PC-3 (cell line): ENCODE measurements around the gene RAI1. TPM values are rescaled to one million over a fixed set of nuclear protein-coding genes. Genes with fewer than 3 reads are reported as not detected.
A peak's percentile ranks its signal among the peaks of the same experiment; 100 is the strongest.

ENCODE experiments used
- ATAC-seq: fragments of 200-7000 bp; cut with Tn5 transposase; 2 replicates; pipeline ENCODE4 v1.9.1; 2020; ENCODE audit warnings: mild to moderate bottlenecking, moderate library complexity
- BruUV-seq: library from RNA; stranded (reverse); fragments of 400-500 nt; replicated peaks from 2 replicates; lab custom pipeline; 2021; lab: Mats Ljungman, UMichigan
- CTCF ChIA-PET: fragments of 300-600 bp; sonication (Branson Sonifier 250); formaldehyde crosslinking; loops from one replicate; lab custom pipeline; 2022; ENCODE audit warnings: antibody characterized with exemption; lab: Charles Lee
- POLR2A ChIA-PET: fragments of 300-600 bp; sonication (Branson Sonifier 250); formaldehyde crosslinking; loops from one replicate; lab custom pipeline; 2022; ENCODE audit warnings: antibody characterized with exemption; ENCODE audit not compliant: unreplicated experiment; lab: Charles Lee
- DNase-seq: peaks from one replicate; pipeline ENCODE4 v3.0.0-alpha.2; 2015
- H2AFZ ChIP-seq: fragments of 300-600 bp; sonication (generic); 2 replicates; pipeline ENCODE4 v1.6.0; 2016; ENCODE audit warnings: antibody characterized with exemption, low read length
- H3F3A ChIP-seq: fragments of 300-600 bp; sonication (generic); one replicate; pipeline ENCODE4 v1.6.0; 2017; ENCODE audit warnings: antibody characterized with exemption, low read length, control low read depth, mild to moderate bottlenecking; ENCODE audit not compliant: unreplicated experiment
- H3K27ac ChIP-seq: fragments of 300-600 bp; sonication (generic); 2 replicates; pipeline ENCODE4 v1.5.1; 2016; ENCODE audit warnings: mild to moderate bottlenecking, low read length
- H3K27me3 ChIP-seq: fragments of 300-600 bp; sonication (generic); 2 replicates; pipeline ENCODE4 v1.6.1; 2016; ENCODE audit warnings: low read length, mixed read lengths
- H3K36me3 ChIP-seq: fragments of 300-600 bp; sonication (generic); 2 replicates; pipeline ENCODE4 v1.6.1; 2016; ENCODE audit warnings: low read depth, mixed run types, low read length, mixed read lengths
- H3K4me1 ChIP-seq: fragments of 300-600 bp; sonication (generic); 2 replicates; pipeline ENCODE4 v1.5.1; 2016; ENCODE audit warnings: low read length; ENCODE audit not compliant: insufficient read depth
- H3K4me2 ChIP-seq: fragments of 300-600 bp; sonication (generic); 2 replicates; pipeline ENCODE4 v1.6.0; 2016; ENCODE audit warnings: low read length
- H3K4me3 ChIP-seq: fragments of 300-600 bp; sonication (generic); 2 replicates; pipeline ENCODE4 v1.5.1; 2016; ENCODE audit warnings: mild to moderate bottlenecking, low read length, mixed read lengths
- H3K79me2 ChIP-seq: fragments of 300-600 bp; sonication (generic); 2 replicates; pipeline ENCODE4 v1.6.1; 2017; ENCODE audit warnings: low read length, mixed read lengths
- H3K9ac ChIP-seq: fragments of 300-600 bp; sonication (generic); 2 replicates; pipeline ENCODE4 v1.6.0; 2016; ENCODE audit warnings: mild to moderate bottlenecking, low read length
- H3K9me2 ChIP-seq: fragments of 300-600 bp; sonication (generic); replicated peaks from 2 replicates; pipeline ENCODE4 v1.6.1; 2016; ENCODE audit warnings: mixed run types, low read length, mixed read lengths
- H3K9me3 ChIP-seq: fragments of 300-600 bp; sonication (generic); 2 replicates; pipeline ENCODE4 v1.6.1; 2016; ENCODE audit warnings: low read length, mixed read lengths
- H4K20me1 ChIP-seq: fragments of 300-600 bp; sonication (generic); 2 replicates; pipeline ENCODE4 v1.6.1; 2016; ENCODE audit warnings: low read length, mixed read lengths
- EZH2 ChIP-seq: fragments of 300-600 bp; sonication (generic); IDR thresholded peaks from one replicate; pipeline ENCODE4 v1.6.1; 2017; ENCODE audit warnings: antibody characterized with exemption, mild to moderate bottlenecking, low read length; ENCODE audit not compliant: unreplicated experiment
- EZH2phosphoT487 ChIP-seq: fragments of 300-600 bp; sonication (generic); IDR thresholded peaks from 2 replicates; pipeline ENCODE4 v1.6.1; 2018; ENCODE audit warnings: mild to moderate bottlenecking, antibody characterized with exemption, low read length, borderline replicate concordance
- intact Hi-C: fragments of 100-400 bp; cut with micrococcal nuclease; formaldehyde crosslinking; loops from 2 replicates; pipeline ENCODE4 v1.9.0; 2023
- total RNA-seq: library from RNA; depleted of rRNA; stranded (reverse); fragments of >200 nt; gene quantifications from 2 replicates; pipeline ENCODE4 v1.2.3, GENCODE V29; 2014
- TF ChIP-seq, protein P1 (sequence below): fragments of 300-600 bp; sonication (generic); conservative IDR thresholded peaks from 2 replicates; pipeline ENCODE4 v1.5.1; 2017; ENCODE audit warnings: antibody characterized with exemption, low read depth, mild to moderate bottlenecking, low read length

The RAI1 gene
- total RNA-seq, 1 experiment from 2014 or later: 33.0 TPM

DNA sequence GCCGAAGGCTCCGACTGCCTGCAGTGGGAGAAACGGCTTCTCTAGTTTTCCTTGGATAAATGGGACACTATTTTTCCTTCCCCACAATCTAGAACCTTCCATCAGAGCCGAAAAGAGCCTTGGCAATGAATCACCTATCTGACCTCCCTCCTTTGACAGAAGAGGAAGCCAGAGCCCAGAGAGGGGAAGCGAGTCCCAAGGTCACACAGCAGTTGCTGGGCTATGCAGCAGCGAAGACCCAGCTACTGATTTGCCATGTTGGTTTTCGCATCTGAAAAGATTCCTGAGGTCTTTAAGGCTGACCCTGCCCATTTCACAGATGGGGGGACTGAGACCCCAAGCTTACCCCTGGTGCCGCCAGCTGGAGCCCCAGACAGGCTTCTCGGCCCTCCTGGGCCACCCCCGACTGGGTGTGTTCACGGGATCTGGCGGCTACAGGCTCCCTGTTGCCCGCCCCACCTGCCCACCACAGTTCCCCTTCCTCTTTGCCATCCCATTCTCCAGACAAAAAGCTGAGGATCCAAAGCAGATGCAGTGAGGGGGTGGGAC, 45.9 kb downstream of the RAI1 start:
- H3K4me1 ChIP-seq: peaks cover 24% of the 10 kb centered on the region
- peaks cover 10% of the 10 kb centered on the region; the same call in 1 of the 2 replicates for H4K20me1 ChIP-seq
- DNase-seq: no peak
- no peaks in the 10 kb centered on the region for H3K9me3 ChIP-seq
- CTCF ChIA-PET: no interaction called here
- H3K9me2 ChIP-seq: no peaks in the 10 kb centered on the region
- no peak overlapping the region for H3K4me3 ChIP-seq
- TF ChIP-seq EZH2phosphoT487: no peak
- no peak for TF ChIP-seq EZH2
- TF ChIP-seq, protein P1, sequence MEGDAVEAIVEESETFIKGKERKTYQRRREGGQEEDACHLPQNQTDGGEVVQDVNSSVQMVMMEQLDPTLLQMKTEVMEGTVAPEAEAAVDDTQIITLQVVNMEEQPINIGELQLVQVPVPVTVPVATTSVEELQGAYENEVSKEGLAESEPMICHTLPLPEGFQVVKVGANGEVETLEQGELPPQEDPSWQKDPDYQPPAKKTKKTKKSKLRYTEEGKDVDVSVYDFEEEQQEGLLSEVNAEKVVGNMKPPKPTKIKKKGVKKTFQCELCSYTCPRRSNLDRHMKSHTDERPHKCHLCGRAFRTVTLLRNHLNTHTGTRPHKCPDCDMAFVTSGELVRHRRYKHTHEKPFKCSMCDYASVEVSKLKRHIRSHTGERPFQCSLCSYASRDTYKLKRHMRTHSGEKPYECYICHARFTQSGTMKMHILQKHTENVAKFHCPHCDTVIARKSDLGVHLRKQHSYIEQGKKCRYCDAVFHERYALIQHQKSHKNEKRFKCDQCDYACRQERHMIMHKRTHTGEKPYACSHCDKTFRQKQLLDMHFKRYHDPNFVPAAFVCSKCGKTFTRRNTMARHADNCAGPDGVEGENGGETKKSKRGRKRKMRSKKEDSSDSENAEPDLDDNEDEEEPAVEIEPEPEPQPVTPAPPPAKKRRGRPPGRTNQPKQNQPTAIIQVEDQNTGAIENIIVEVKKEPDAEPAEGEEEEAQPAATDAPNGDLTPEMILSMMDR: no peak
- H3K27me3 ChIP-seq: no peaks in the 10 kb centered on the region
- 0 out of 2 replicates have a peak, but pooled peaks cover 5% of the 10 kb centered on the region for H3K36me3 ChIP-seq
- intact Hi-C loops: no loop called here
- POLR2A ChIA-PET: no interaction called here
- no TSS peak for BruUV-seq
- H3K4me2 ChIP-seq: no peak overlapping the region
- ATAC-seq: no peak
- H3F3A ChIP-seq: no peaks in the 10 kb centered on the region
- no peak overlapping the region for H2AFZ ChIP-seq
- peaks cover 64% of the 10 kb centered on the region for H3K79me2 ChIP-seq
- H3K27ac ChIP-seq: no peak overlapping the region
- H3K9ac ChIP-seq: no peak overlapping the region

DNA sequence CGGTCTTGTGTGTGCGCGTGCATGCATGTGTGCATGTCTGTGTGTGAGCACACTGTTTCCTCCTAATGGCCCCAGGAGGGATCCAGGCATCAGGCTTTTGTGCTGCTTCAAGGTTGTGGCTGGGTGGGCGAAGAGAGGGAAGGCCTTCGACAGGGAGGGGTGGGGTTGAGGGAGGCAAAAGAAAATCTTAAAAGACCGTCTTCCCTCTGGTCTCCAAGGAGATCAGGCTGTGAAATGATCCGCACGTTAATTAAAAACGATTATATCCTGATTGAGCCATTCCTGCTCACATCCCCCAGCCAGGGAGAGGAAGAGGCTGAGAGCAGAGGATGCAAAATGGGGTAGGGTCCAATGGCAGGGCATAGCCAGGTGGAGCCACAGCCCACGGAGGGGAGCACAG, 46.9 kb downstream of the RAI1 start:
- POLR2A ChIA-PET: no interaction called here
- peak overlapping the region; percentile 42 for H3K4me2 ChIP-seq
- CTCF ChIA-PET: no interaction called here
- H3K4me1 ChIP-seq: peaks cover 34% of the 10 kb centered on the region
- no peak overlapping the region for H3K4me3 ChIP-seq
- intact Hi-C loops: loop anchor here (2.0 kb wide), 1 partner anchor 33 kb away; no protein-coding TSS in a partner anchor
- H3K36me3 ChIP-seq: 0 out of 2 replicates have a peak, but pooled peaks cover 5% of the 10 kb centered on the region
- TF ChIP-seq EZH2phosphoT487 (no peak), EZH2 (no peak)
- TF ChIP-seq, protein P1: no peak
- no peak for DNase-seq
- no peaks in the 10 kb centered on the region for H3K27me3 ChIP-seq
- ATAC-seq: no peak
- no peaks in the 10 kb centered on the region for H3K9me3 ChIP-seq
- BruUV-seq: no TSS peak
- peak overlapping the region; percentile 2; the same call in 1 of the 2 replicates for H3K9ac ChIP-seq
- H2AFZ ChIP-seq: no peak overlapping the region
- H3K27ac ChIP-seq: peak overlapping the region; percentile 64
- H3F3A ChIP-seq: no peaks in the 10 kb centered on the region
- no peaks in the 10 kb centered on the region for H3K9me2 ChIP-seq
- H3K79me2 ChIP-seq: peaks cover 68% of the 10 kb centered on the region
- H4K20me1 ChIP-seq: peaks cover 13% of the 10 kb centered on the region; the same call in 1 of the 2 replicates

DNA sequence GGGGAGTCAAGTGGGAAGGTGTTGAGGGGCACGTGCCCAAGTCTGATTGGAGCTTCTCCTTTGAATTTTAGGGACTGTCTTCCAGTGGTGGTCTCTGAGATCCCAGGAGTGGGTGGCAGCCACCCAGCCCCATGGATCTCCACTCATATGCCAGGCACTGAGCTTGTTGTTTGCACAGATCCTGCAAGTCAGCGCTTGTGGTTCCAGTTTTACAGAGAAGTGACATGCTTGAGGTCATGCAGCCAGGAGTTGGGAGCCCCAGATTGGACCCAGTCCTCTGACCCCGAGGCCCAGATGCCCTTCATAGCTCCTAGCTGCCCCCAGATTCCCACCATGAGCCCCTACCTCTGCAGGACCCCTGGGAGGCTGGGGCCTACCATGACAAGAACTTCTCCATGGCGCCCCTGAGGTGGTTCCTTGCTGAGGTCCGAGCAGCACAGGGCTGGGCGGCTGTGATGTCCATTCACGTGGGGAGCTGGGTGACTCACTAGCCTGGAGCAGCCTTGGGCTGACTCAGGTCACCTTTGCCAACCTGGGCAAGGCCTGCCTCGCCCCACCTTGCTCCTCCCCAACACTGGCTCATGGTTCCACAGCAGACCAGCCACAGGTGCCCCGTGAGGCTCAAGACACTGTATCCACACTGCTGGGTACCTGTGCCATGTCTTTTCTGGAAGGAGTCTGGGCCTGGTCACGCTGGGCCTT, 47.4 kb downstream of the RAI1 start:
- peaks cover 37% of the 10 kb centered on the region for H3K4me1 ChIP-seq
- no peaks in the 10 kb centered on the region for H3F3A ChIP-seq

More for the DNA sequence above, 47.4 kb downstream of the RAI1 start:
- peak; percentile 90 for ATAC-seq
- Histone ChIP-seq H3K4me2 (peak overlapping the region; percentile 42), H3K9me3 (no peaks in the 10 kb centered on the region), H3K27me3 (no peaks in the 10 kb centered on the region), H3K79me2 (peaks cover 73% of the 10 kb centered on the region), H3K27ac (peak overlapping the region; percentile 64), H4K20me1 (peaks cover 13% of the 10 kb centered on the region; the same call in 1 of the 2 replicates), H3K4me3 (no peak overlapping the region), H3K9ac (peak overlapping the region; percentile 48), H3K9me2 (no peaks in the 10 kb centered on the region), H2AFZ (no peak overlapping the region), H3K36me3 (0 out of 2 replicates have a peak, but pooled peaks cover 5% of the 10 kb centered on the region)
- TF ChIP-seq EZH2 (no peak), EZH2phosphoT487 (no peak)
- TF ChIP-seq, protein P1: no peak
- peak; percentile 86 for DNase-seq
- ChIA-PET CTCF (no interaction called here), POLR2A (no interaction called here)
- no TSS peak for BruUV-seq
- intact Hi-C loops: loop anchor here (1.0 to 2.0 kb wide), 2 partner anchors 17 to 34 kb away; no protein-coding TSS in a partner anchor
